HG02852 (cell line): ENCODE measurements around the gene SYNGR2.

Experiments used
- ATAC-seq: cut with Tn5 transposase; IDR thresholded peaks from one replicate; pipeline ENCODE4 v1.9.1; 2021; ENCODE audit warnings: mild to moderate bottlenecking, moderate library complexity; ENCODE audit not compliant: unreplicated experiment

The SYNGR2 gene

DNA sequence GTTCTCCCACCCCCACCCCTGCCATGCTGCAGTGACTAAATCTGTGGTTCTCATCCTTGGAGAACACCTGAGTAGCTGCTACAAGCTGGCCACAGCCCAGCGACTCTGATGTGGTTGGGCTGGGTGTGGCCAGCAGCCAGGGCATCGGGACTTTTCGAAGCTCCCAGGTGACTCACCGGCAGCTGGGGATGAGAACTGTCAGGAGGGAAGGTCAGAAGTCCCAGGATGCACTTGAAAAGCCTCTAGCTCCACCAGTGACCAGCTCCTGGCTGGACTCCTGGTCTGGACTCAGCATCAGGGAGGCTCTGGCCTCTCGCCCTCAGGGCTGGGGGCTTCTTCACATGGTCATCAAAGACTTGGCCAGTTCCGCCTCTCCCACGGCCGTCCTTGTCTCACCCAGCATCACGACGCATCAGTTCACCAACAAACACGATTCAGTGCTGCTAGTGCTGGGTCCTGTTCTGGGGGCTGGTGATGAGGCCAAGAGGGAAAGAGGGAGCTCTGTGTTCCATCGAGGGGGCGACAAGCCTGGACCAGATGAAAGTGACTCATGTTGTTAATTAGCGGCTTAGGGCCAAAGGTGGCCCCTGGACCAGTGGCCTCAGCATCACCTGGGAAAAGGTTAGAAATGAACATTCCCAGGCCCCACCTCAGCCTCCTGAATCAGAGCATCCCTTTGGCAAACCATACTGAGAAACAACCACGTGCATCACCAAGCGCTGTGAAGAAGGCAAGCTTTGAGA lies 26.1 kb upstream of the SYNGR2 start:
- ATAC-seq: no peak

GRCh38 chr17:78143214-78144146 lies 24.9 kb upstream of the SYNGR2 start:
- ATAC-seq: no peak

GRCh38 chr17:78144147-78144719 lies 24.1 kb upstream of the SYNGR2 start:
- ATAC-seq: no peak

- no peak for ATAC-seq
Measured at GRCh38 chr17:78144736-78145641, 23.4 kb upstream of the SYNGR2 start.

GRCh38 chr17:78146471-78146869 lies 21.9 kb upstream of the SYNGR2 start:
- ATAC-seq: no peak

GRCh38 chr17:78146881-78147280 lies 21.5 kb upstream of the SYNGR2 start:
- no peak for ATAC-seq

- no peak for ATAC-seq
Measured at GRCh38 chr17:78147315-78147998, 20.9 kb upstream of the SYNGR2 start.

DNA sequence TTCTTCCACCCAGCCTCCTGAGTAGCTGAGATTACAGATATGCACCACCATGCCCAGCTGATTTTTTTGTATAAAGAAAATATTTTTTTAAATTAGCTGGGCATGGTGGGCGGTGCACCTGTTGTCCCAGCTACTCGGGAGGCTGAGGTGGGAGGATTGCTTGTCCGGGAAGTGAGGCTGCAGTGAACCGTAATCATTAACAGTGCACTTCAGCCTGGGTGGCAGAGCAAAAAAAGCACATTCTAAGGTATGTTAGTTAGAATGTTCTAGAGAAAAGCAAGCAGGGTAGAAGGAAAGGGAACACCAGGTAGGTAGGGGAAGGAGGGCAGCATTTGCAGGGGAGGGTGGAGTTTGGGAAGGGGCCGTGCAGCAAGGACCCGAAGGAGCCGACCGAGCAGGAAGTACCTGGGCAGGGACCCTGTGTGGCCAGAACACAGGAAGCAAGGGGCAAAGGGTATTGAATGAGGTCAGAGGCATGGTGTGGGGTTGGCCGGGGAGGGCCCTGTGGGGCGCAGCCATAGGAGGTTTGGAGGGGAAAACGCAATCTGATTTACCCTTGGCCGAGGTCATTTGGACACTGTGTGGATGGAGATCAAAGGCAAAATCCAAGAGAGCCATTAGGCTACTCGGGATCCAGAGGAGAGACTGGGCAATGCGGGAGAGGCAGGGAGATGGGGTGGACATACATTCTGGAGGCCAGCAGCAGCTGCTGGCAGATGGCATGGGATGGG lies 19.9 kb upstream of the SYNGR2 start:
- no peak for ATAC-seq

DNA sequence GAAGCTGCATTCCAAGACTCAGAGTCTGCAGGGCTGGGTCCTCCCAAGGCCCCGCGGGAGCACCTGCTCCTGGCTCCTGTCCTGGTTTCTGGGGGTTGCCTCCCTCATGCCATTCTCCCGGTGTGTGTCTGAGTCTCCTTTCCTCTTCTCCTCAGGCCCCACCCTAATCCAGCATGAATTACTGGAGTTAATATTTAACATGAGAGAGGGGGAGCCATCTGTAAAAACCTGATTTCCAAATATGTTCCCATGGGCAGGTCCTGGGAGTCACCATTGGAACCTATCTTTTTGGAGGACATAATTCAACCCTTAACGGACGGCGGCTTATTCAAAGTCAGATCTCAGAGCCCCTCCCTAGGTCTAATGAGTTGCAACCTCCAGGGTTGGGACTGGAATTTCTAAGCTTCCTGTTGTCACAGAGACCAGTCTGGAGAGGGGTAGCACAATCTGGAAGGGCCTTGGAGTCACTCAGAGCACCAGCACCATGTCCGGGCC lies 16.8 kb upstream of the SYNGR2 start:
- ATAC-seq: no peak

DNA sequence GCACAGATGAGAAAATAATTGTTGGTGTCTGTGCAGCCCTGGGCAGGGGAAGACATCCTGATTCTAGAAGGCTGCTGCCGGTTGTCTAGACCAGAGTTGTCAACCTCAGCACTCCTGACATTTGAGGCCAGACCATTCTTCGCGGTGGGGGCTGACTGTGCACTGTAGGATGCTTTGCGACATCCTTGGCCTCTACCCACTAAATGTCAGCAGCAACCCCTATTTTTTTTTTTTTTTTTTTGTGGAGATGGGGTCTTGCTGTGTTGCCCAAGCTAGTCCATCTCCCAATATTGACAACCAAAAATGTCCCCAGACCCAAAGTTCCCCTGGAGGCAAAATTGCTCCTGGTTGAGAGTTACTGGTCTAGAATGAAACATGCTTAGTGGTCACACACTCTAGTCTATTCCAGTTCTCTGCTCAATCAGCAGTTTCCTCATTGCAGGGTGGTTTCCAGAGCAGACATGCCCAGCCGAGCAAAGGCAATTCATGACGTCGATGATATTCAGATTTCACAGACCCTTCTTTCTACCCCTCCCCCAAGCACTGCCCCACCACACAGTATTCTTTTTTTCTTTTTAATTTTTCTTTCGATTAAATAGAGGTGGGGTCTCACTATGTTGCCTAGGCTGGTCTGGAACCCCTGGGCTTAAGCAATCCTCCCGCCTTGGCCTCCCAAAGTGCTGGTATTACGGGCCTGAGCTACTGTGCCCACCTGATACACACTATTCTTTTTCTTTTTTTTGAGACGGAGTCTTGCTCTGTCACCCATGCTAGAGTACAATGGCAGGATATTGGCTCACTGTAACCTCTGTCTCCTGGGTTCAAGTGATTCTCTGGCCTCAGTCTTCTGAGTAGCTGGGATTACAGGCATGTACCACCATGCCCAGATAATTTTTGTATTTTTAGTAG lies 13.2 kb upstream of the SYNGR2 start:
- peak; percentile 43 for ATAC-seq

- no peak for ATAC-seq
Measured at GRCh38 chr17:78159575-78160158, 8.7 kb upstream of the SYNGR2 start.

DNA sequence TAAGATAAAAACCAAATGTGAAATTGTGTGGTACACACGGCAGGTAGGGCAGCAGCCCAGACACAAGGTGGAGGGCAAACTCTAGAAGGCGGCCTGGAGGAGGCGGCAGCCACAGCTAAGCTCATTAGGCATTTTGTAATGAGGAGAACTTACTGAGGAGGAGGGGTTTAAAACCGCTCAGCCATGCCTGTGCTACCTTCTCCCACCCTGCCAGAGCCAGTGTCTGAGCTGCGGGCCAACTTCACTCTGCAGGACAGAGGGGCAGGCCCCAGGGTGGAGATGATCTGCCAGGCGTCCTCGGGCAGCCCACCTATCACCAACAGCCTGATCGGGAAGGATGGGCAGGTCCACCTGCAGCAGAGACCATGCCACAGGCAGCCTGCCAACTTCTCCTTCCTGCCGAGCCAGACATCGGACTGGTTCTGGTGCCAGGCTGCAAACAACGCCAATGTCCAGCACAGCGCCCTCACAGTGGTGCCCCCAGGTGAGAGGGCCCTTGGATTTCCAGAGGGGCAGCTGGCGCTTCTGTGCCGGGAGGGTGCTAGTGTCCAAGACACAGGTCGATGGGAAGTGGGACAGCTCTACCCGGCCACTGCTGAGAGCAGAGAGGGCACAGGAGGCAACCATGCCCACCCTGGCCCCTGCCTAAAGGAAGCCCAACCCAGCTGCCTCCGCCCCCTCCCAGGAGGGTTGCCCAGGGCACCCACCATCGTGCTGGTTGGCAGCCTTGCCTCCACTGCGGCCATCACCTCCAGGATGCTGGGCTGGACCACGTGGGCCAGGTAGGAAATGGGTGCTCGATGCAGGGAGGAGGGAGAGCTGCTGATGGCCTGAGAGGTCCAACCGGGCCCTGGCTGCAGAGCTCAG lies 4.3 kb upstream of the SYNGR2 start:
- ATAC-seq: no peak

- no peak for ATAC-seq
Measured at GRCh38 chr17:78164748-78165607, 3.4 kb upstream of the SYNGR2 start.

GRCh38 chr17:78166416-78166815 lies 2.0 kb upstream of the SYNGR2 start:
- ATAC-seq: no peak

GRCh38 chr17:78168903-78169793 lies 767 bp downstream of the SYNGR2 start:
- peak; percentile 32 for ATAC-seq
